ENCODE results near the gene TNRC6B. TPM values are rescaled to one million over a fixed set of nuclear protein-coding genes. Genes with fewer than 3 reads are reported as not detected.

Gene TNRC6B
- total and polyA plus RNA-seq, 2 of the 13 experiments (the other 11 are each of a cell fraction or from before 2014, with no cell fraction given) = 8.9 to 13.2 TPM

- no peak for DNase-seq (ENCODE audit: low spot score)
These were observed 167.5 kb downstream of the TNRC6B start for GRCh38 chr22:40345271-40345670.

GRCh38 chr22:40345815-40346184 lies 168.1 kb downstream of the TNRC6B start:
- peak; percentile 10 for DNase-seq (ENCODE audit: low spot score)
- ATAC-seq = peak; percentile 43
- ChIA-PET POLR2A (interaction anchor here (0.7 to 2.2 kb wide), 3 partner anchors 168 to 645 kb away, joined by 3 to 23 read pairs (median 4); partner anchors contain the start of gene TNRC6B), CTCF (ENCODE audit: low intra/inter-chr PET ratio, low total read pairs) (no interaction called here)
- no peaks in the 10 kb centered on the region; a peak in 1 of 5 replicates for H3K27me3 ChIP-seq (ENCODE audit: control insufficient read depth in 1 of 2, insufficient read depth in 2 of 2, low read length in 2 of 2)
- H3K27ac ChIP-seq (ENCODE audit: extremely low read length, insufficient read depth, low read length) = peak overlapping the region; percentile 81
- 1% methylated on average over 19 of the region's 20 CpGs for WGBS (ENCODE audit: low lambda C conversion rate)
- no peak for FAIRE-seq
- intact Hi-C loops (cut with micrococcal nuclease; ENCODE audit: unreplicated experiment) (loop anchor here (5.0 kb wide), 1 partner anchor 303 kb away; no protein-coding TSS in a partner anchor), in situ Hi-C loops (cut with HindIII; ENCODE audit: extremely low pct_ligation_motif_present, low pct_unique_long_range_greater_than_20kb) (no loop called here)
- peak overlapping the region; percentile 76 for H3K9ac ChIP-seq (ENCODE audit: insufficient read depth, low read depth, low read length)
- peak overlapping the region; percentile 95 for H3K4me2 ChIP-seq (ENCODE audit: low read depth, low read length)
- H3K36me3 ChIP-seq (replicated peaks in 1 of 2; ENCODE audit: control insufficient read depth in 1 of 2, insufficient read depth in 2 of 2, low read length in 2 of 2) = peaks cover 0 to 18% of the 10 kb centered on the region in 2 experiments; a peak in 4 of 5 replicates
- BruUV-seq (replicated peaks) = TSS peak; percentile 95
- peaks cover 14% of the 10 kb centered on the region; the same call in 1 of the 2 replicates for H4K20me1 ChIP-seq (ENCODE audit: insufficient read depth, low read length)
- no peaks in the 10 kb centered on the region for H3K9me3 ChIP-seq (ENCODE audit: low read length)
- H3K4me1 ChIP-seq (ENCODE audit: insufficient read depth, low read length) = peaks cover 52% of the 10 kb centered on the region
- peak overlapping the region; percentile 83 to 89 (median 84) for H3K4me3 ChIP-seq (replicated peaks in 1 of 3; ENCODE audit: insufficient read depth in 1 of 3, low read depth in 2 of 3, low read length in 3 of 3)
- no peak overlapping the region for H2AFZ ChIP-seq (ENCODE audit: low read length)
- H3K79me2 ChIP-seq (ENCODE audit: insufficient read depth, low read length) = peaks cover 32% of the 10 kb centered on the region
- no peak for TF ChIP-seq BHLHE40 (IDR thresholded peaks at IDR 0.05; ENCODE audit: low read length)

More at GRCh38 chr22:40345271-40345670, 167.5 kb downstream of the TNRC6B start:
- peak overlapping the region; percentile 83 to 89 (median 84); a peak in 3 of 6 replicates for H3K4me3 ChIP-seq (replicated peaks in 1 of 3; ENCODE audit: insufficient read depth in 1 of 3, low read depth in 2 of 3, low read length in 3 of 3)
- in situ Hi-C loops (cut with HindIII; ENCODE audit: extremely low pct_ligation_motif_present, low pct_unique_long_range_greater_than_20kb) (no loop called here), intact Hi-C loops (cut with micrococcal nuclease; ENCODE audit: unreplicated experiment) (loop anchor here (5.0 kb wide), 1 partner anchor 303 kb away; no protein-coding TSS in a partner anchor)
- H3K27ac ChIP-seq (ENCODE audit: extremely low read length, insufficient read depth, low read length) = peak overlapping the region; percentile 81
- H2AFZ ChIP-seq (ENCODE audit: low read length) = no peak overlapping the region
- H4K20me1 ChIP-seq (ENCODE audit: insufficient read depth, low read length) = peaks cover 14% of the 10 kb centered on the region; the same call in 1 of the 2 replicates
- H3K36me3 ChIP-seq (replicated peaks in 1 of 2; ENCODE audit: control insufficient read depth in 1 of 2, insufficient read depth in 2 of 2, low read length in 2 of 2) = peaks cover 0 to 12% of the 10 kb centered on the region in 2 experiments; a peak in 4 of 5 replicates
- CTCF ChIA-PET (ENCODE audit: low intra/inter-chr PET ratio, low total read pairs) = no interaction called here
- peaks cover 48% of the 10 kb centered on the region for H3K4me1 ChIP-seq (ENCODE audit: insufficient read depth, low read length)
- H3K79me2 ChIP-seq (ENCODE audit: insufficient read depth, low read length) = peaks cover 32% of the 10 kb centered on the region
- FAIRE-seq (no peak), ATAC-seq (no peak)
- H3K4me2 ChIP-seq (ENCODE audit: low read depth, low read length) = peak overlapping the region; percentile 95; the same call in 1 of the 2 replicates
- no peaks in the 10 kb centered on the region for H3K9me3 ChIP-seq (ENCODE audit: low read length)
- BruUV-seq (replicated peaks) = no TSS peak
- POLR2A ChIA-PET = interaction anchor here (0.7 to 2.2 kb wide), 2 partner anchors 301 to 645 kb away, joined by 3 to 23 read pairs; no protein-coding TSS in a partner anchor
- no peaks in the 10 kb centered on the region; a peak in 1 of 5 replicates for H3K27me3 ChIP-seq (ENCODE audit: control insufficient read depth in 1 of 2, insufficient read depth in 2 of 2, low read length in 2 of 2)
- peak overlapping the region; percentile 76; the same call in 1 of the 2 replicates for H3K9ac ChIP-seq (ENCODE audit: insufficient read depth, low read depth, low read length)
- no peak for TF ChIP-seq MZF1 (CRISPR knock-in tag; IDR thresholded peaks at IDR 0.05; ENCODE audit: borderline replicate concordance)
- no peak for TF ChIP-seq RAD51 (IDR thresholded peaks at IDR 0.05; ENCODE audit: borderline replicate concordance)
- TF ChIP-seq ZNF83 (CRISPR knock-in tag; IDR thresholded peaks at IDR 0.05; ENCODE audit: borderline replicate concordance) = no peak
- TF ChIP-seq, protein P1, sequence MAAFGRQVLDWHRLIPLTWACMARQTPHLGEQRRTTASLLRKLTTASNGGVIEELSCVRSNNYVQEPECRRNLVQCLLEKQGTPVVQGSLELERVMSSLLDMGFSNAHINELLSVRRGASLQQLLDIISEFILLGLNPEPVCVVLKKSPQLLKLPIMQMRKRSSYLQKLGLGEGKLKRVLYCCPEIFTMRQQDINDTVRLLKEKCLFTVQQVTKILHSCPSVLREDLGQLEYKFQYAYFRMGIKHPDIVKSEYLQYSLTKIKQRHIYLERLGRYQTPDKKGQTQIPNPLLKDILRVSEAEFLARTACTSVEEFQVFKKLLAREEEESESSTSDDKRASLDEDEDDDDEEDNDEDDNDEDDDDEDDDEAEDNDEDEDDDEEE (CRISPR knock-in tag; IDR thresholded peaks at IDR 0.05) = no peak
- TF ChIP-seq ZNF724P (CRISPR knock-in tag; IDR thresholded peaks at IDR 0.05; ENCODE audit: borderline replicate concordance) = no peak
- no peak for TF ChIP-seq RBM39 (IDR thresholded peaks at IDR 0.05; ENCODE audit: low read depth, low read length, poor library complexity, severe bottlenecking)
- peak; percentile 27; the same call in 1 of the 2 replicates for TF ChIP-seq ZBTB38 (CRISPR knock-in tag; IDR thresholded peaks at IDR 0.05)
- no peak for TF ChIP-seq YY1 (IDR thresholded peaks at IDR 0.05; ENCODE audit: insufficient read depth, insufficient replicate concordance, low read depth, low read length)
- TF ChIP-seq ZNF543 (CRISPR knock-in tag; IDR thresholded peaks at IDR 0.05) = no peak
- TF ChIP-seq ZNF121 (CRISPR knock-in tag; IDR thresholded peaks at IDR 0.05) = peak; percentile 49; the same call in 1 of the 2 replicates
- no peak for TF ChIP-seq ZFP82 (CRISPR knock-in tag; IDR thresholded peaks at IDR 0.05; ENCODE audit: borderline replicate concordance)
- WGBS (ENCODE audit: low lambda C conversion rate) = 80% methylated on average over 6 of the region's 6 CpGs
